Gastroesophageal sphincter (tissue), 4 donors: Measurements from ENCODE around the gene UGT1A5. TPM values are rescaled to one million over a fixed set of nuclear protein-coding genes. Genes with fewer than 3 reads are reported as not detected.
"Not testable (repeated sequence)": the region's sequence is repeated elsewhere in the genome, so short reads cannot be mapped to it uniquely, and the experiment has no call there.

ENCODE experiments used
- ATAC-seq: fragments of 150-250 bp; one replicate; pipeline ENCODE4 v1.9.1; 2016; ENCODE audit warnings: mild to moderate bottlenecking, moderate library complexity
- H3K27ac ChIP-seq, 4 donors: fragments of 200-600 bp; sonication (generic) in 3 of 4; 1 replicate in 3 of 4; 2 replicates in 1 of 4; pipeline ENCODE4 v1.5.1; 2016 to 2019
- H3K27me3 ChIP-seq: fragments of 200-600 bp; sonication (generic); one replicate; pipeline ENCODE4 v1.5.1; 2019
- H3K36me3 ChIP-seq, 2 donors: fragments of 200-600 bp; sonication (generic); one replicate each; pipeline ENCODE4 v1.5.1; 2019; ENCODE audit warnings: control low read depth in 1 of 2
- H3K4me1 ChIP-seq, 3 donors: fragments of 200-600 bp; sonication (generic); 1 replicate in 2 of 3; 2 replicates in 1 of 3; pipeline ENCODE4 v1.5.1; 2016 to 2019; ENCODE audit warnings: control low read depth in 2 of 3
- H3K4me3 ChIP-seq, 2 donors: fragments of 200-600 bp; sonication (generic); one replicate each; pipeline ENCODE4 v1.5.1; 2019; ENCODE audit warnings: mild to moderate bottlenecking in 1 of 2, moderate library complexity in 1 of 2
- H3K9me3 ChIP-seq, 3 donors: fragments of 200-600 bp; sonication (generic); one replicate each; pipeline ENCODE4 v1.5.1; 2017 to 2019; ENCODE audit warnings: control low read depth in 2 of 3
- EP300 ChIP-seq: sonication (generic); formaldehyde crosslinking; IDR thresholded peaks from one replicate; pipeline ENCODE4 v1.6.1; 2017; ENCODE audit warnings: antibody characterized with exemption, mild to moderate bottlenecking
- POLR2A ChIP-seq, 2 donors: fragments of 450-650 bp; IDR thresholded peaks; one replicate each; pipeline ENCODE4 v1.6.1; 2017; ENCODE audit warnings: antibody characterized with exemption in 2 of 2, mild to moderate bottlenecking in 2 of 2, moderate library complexity in 1 of 2
- POLR2AphosphoS5 ChIP-seq: sonication (generic); formaldehyde crosslinking; IDR thresholded peaks from one replicate; pipeline ENCODE4 v1.6.1; 2017; ENCODE audit warnings: antibody characterized with exemption
- WGBS, 2 donors: methylation state at CpG; one replicate each; pipeline ENCODE4 v1.1.5; 2018; ENCODE audit warnings: low coverage in 1 of 2; 5-methylcytosine and 5-hydroxymethylcytosine counted together
- total RNA-seq, 4 donors: library from RNA; depleted of rRNA; stranded (reverse); fragments of >200 nt; gene quantifications; one replicate each; pipeline ENCODE4 v1.1.0, GENCODE V29; 2016
- TF ChIP-seq, protein P1 (sequence below), 4 experiments: fragments of 200-600 bp in 2 of 4; fragments of 450-650 bp in 2 of 4; sonication (generic) in 1 of 4; IDR thresholded peaks; one replicate each; pipeline ENCODE4 v1.5.1; 2017 to 2019; ENCODE audit warnings: antibody characterized with exemption in 4 of 4, mild to moderate bottlenecking in 2 of 4, moderate library complexity in 2 of 4

UGT1A5 gene
- total RNA-seq, 4 donors from 2014 or later, result not detected

DNA sequence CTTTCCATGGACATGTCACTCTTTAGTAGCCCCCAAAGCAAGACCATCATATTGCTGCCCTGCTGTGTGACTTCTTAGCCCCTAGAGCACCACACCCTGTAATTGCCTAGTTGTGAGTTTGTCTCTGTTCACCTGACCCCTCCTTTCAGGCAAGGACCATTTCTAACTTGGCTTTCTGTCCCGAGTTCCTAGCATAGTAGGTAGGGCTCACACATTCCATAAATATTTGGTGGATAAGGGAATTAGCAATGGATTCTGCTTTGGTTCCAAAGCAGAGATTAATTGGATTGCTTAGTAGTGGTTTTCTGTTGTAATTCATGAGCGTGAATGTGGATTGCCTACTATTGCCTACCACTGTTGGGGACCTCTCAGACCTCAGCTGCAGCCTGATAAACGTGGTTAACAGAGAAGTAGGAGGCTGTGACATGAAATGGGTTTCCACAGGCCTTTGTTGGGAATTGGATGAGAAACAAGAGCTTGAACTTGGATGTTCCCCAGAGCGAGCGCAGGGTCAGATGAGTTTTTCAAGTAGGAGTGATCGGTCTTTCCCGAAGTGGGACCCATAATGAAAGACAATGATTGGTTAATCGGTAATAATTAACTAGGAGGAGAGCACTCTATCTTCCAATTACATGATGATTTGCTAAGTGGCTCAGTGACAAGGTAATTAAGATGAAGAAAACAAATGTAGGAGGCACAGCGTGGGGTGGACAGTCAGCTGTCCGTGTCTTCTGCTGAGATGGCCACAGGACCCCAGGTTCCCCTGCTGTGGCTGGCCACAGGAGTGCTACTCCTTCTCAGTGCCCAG lies 34.0 kb downstream of the UGT1A5 start:
- no peak for ATAC-seq
- Histone ChIP-seq H3K27me3 (peaks cover 3% of the 10 kb centered on the region), H3K27ac (no peak overlapping the region), H3K4me1 (no peaks in the 10 kb centered on the region), H3K36me3 (no peaks in the 10 kb centered on the region), H3K9me3 (no peaks in the 10 kb centered on the region), H3K4me3 (no peak overlapping the region)
- TF ChIP-seq POLR2AphosphoS5 (no peak), POLR2A (IDR thresholded peaks at IDR 0.05) (no peak), EP300 (no peak)
- TF ChIP-seq, protein P1, sequence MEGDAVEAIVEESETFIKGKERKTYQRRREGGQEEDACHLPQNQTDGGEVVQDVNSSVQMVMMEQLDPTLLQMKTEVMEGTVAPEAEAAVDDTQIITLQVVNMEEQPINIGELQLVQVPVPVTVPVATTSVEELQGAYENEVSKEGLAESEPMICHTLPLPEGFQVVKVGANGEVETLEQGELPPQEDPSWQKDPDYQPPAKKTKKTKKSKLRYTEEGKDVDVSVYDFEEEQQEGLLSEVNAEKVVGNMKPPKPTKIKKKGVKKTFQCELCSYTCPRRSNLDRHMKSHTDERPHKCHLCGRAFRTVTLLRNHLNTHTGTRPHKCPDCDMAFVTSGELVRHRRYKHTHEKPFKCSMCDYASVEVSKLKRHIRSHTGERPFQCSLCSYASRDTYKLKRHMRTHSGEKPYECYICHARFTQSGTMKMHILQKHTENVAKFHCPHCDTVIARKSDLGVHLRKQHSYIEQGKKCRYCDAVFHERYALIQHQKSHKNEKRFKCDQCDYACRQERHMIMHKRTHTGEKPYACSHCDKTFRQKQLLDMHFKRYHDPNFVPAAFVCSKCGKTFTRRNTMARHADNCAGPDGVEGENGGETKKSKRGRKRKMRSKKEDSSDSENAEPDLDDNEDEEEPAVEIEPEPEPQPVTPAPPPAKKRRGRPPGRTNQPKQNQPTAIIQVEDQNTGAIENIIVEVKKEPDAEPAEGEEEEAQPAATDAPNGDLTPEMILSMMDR (IDR thresholded peaks at IDR 0.05), result no peak
- WGBS, 2 donors, result 84 to 86% methylated on average over 7 to 9 of the region's 10 CpGs

DNA sequence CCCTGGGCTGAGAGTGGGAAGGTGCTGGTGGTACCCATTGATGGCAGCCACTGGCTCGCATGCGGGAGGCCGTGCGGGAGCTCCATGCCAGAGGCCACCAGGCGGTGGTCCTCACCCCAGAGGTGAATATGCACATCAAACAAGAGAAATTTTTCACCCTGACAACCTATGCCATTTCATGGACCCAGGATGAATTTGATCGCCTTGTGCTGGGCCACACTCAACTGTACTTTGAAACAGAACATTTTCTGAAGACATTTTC lies 34.5 kb downstream of the UGT1A5 start:
- no peak for ATAC-seq
- WGBS, 2 donors, result 73 to 93% methylated on average over 4 to 6 of the region's 6 CpGs
- TF ChIP-seq EP300 (no peak), POLR2A (IDR thresholded peaks at IDR 0.05) (no peak), POLR2AphosphoS5 (no peak)
- TF ChIP-seq, protein P1 (IDR thresholded peaks at IDR 0.05), result no peak
- no peak overlapping the region for H3K27ac ChIP-seq
- H3K36me3 ChIP-seq, result no peaks in the 10 kb centered on the region
- H3K9me3 ChIP-seq, result no peaks in the 10 kb centered on the region
- H3K4me1 ChIP-seq, result no peaks in the 10 kb centered on the region
- H3K27me3 ChIP-seq, result no peaks in the 10 kb centered on the region
- H3K4me3 ChIP-seq, result no peak overlapping the region

DNA sequence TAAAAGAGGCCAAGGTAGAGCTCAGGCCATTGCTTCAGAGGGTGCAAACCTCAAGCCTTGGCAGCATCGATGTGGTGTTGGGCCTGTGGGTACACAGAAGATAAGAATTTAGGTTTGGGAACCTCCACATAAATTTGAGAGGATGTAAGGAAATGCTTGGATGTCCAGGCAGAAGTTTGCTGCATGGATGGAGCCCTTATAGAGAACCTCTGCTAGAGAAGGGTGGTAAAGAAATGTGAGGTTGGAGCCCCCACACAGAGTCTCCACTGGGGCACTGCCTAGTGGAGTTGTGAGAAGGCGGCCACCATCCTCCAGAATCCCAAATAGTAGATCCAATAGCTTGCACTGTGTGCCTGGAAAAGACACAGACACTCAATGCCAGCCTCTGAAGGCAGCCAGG lies 38.0 kb downstream of the UGT1A5 start:
- not testable (repeated sequence) for H3K9me3 ChIP-seq, H3K4me1 ChIP-seq, H3K27me3 ChIP-seq, H3K4me3 ChIP-seq, ATAC-seq, H3K27ac ChIP-seq, H3K36me3 ChIP-seq
- WGBS, 2 donors, result 40 to 69% methylated on average over 1 to 2 of the region's 2 CpGs

DNA sequence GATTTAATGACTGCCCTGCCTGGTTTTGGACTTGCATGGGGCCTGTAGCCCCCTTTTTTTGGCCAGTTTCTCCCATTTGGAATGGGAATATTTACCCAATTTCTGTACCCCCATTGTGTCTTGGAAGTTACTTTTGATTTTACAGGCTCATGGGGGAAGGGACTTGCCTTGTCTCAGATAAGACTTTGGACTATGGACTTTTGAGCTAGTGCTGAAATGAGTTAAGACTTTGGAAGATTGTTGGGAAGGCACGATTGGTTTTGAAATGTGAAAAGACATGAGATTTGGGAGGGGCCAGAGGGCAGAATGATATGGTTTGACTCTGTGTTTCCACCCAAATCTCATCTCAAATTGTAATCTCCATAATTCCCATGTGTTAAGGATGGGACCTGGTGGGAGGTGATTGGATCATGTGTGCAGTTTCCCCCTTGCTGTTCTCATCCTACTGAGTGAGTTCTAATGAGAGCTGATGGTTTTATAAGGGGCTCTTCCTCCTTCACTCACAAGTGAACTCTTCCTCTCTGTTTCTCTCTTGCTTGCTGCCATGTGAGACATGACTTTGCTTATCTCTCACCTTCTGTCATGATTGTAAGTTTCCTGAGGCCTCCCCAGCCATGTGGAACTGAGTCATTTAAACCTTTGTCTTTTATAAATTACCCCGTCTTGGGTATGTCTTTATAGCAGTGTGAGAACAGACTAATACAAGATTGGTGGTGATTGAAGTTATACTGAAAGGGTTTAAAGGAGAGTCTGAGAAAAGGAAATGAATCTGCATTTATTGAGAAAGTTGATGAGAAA lies 38.7 kb downstream of the UGT1A5 start:
- not testable (repeated sequence) for H3K4me1 ChIP-seq, H3K9me3 ChIP-seq, H3K4me3 ChIP-seq, H3K27me3 ChIP-seq, ATAC-seq, H3K36me3 ChIP-seq, H3K27ac ChIP-seq
- 50 to 86% methylated on average over 1 of the region's 2 CpGs for WGBS, 2 donors

DNA sequence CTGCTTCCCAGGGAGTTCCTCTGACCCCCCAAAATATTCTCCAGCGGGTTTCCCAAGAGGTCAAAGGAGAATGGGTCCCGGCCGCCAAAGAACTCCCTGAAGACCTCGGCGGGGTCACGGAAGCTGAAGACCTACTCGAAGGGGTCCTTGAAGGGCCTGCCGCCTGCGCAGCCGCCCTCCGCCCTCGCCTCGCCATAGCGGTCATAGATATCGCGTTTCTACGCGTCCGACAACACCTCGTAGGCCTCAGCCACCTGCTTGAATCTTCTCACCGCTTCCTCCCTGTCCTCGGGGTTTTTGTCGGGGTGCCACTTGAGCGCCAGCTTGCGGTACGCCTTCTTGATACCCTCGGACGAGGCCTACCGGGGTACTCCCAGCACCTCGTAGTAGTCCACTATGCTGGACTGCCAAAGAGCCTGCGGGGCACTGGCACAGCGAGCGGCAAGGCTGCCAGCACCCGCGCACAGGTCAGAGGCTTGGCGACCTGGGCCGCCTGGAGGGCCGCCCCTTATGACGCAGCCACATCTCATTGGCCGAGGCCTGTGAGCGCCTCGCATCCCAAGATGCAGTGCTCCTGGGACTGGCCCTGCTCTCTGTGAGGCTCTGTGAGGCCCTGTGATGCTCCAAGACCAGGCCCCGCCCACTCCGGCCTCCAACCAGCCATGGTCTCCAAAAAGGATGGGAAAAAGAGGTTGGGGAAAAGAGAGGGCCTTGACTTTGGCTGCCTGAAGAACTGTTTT lies 42.3 kb downstream of the UGT1A5 start:
- Histone ChIP-seq H3K4me3 (no peak overlapping the region), H3K9me3 (no peaks in the 10 kb centered on the region), H3K27me3 (no peaks in the 10 kb centered on the region), H3K27ac (no peak overlapping the region), H3K36me3 (no peaks in the 10 kb centered on the region), H3K4me1 (no peaks in the 10 kb centered on the region)
- no peak for TF ChIP-seq POLR2A (IDR thresholded peaks at IDR 0.05)
- no peak for TF ChIP-seq EP300
- TF ChIP-seq POLR2AphosphoS5, result no peak
- TF ChIP-seq, protein P1 (IDR thresholded peaks at IDR 0.05), result no peak
- WGBS, 2 donors, result 88 to 97% methylated on average over 6 to 18 of the region's 44 CpGs
- ATAC-seq, result no peak
